NCI-H748 (cell line): ENCODE data around the gene NPC1L1.
A peak's percentile ranks its signal among the peaks of the same experiment; 100 is the strongest.
"Not testable (repeated sequence)": the region's sequence is repeated elsewhere in the genome, so short reads cannot be mapped to it uniquely, and the experiment has no call there.

Experiments used
- DNase-seq: peaks from one replicate; lab custom pipeline; 2025; ENCODE audit not compliant: unreplicated experiment; lab: John Stamatoyannopoulos, UW

NPC1L1 gene

GRCh38 chr7:44506592-44507288 is 34.4 kb downstream of the NPC1L1 start:
- not testable (repeated sequence) for DNase-seq

GRCh38 chr7:44505595-44505994 is 35.5 kb downstream of the NPC1L1 start:
- DNase-seq: no peak

- DNase-seq: no peak
Observed at GRCh38 chr7:44498230-44498954, 42.7 kb downstream of the NPC1L1 start.

DNA sequence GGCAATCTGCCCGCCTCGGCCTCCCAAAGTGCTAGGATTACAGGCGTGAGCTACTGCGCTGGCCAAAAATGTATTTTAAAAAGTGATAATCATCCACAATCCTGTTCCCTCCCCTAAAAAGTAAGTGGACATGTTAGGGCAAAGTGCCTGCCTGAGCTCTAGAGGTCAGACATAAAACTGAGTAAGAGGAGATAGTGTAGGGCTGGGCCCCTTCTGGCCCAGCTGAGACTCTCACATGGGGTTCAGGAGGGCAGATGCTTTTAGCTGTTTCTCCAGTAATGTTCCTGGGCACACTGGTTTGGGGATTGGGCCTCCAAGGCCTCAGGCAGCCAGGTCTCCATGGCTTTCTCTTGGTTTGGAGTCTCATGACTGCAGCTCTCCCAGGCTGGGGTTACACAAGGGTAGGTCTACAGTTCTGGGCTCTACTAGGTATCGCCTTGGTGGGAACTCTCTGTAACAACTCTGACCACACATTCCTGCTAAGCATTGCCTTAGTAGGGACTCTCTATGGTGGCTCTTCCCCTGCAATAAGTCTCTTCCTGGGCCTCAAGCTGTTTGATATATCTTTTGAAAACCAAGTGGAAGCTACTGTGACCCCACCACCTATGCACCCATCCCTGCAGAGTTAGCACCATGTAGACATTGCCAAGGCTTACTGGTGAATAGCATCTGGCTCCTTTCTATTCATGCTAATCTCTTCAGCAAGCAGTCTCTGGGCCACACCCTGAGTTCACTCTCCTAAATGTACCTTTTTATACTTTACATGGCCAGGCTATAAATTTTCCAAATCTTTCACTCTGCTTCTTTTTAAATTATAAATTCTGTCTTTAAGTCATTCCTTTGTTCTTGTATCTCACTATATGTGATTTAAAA is 43.7 kb downstream of the NPC1L1 start:
- DNase-seq: no peak

DNA sequence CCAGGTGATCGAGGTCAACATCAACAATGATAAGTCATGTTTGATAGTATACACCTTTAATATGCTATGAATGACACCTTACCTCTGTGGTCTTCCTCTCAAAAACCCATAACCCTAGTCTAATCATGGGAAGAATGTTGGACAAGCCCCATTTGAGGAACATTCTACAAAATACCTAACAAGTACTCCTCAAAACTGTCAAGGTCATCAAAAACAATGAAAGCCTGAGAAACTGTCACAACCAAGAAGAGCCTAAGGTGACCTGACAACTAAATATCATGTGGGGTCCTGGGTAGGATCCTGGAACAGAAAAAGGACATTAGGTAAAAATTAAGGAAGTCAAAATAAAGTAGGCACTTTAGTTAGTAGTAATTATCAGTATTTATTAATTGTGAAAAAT is 44.7 kb downstream of the NPC1L1 start:
- no peak for DNase-seq

DNA sequence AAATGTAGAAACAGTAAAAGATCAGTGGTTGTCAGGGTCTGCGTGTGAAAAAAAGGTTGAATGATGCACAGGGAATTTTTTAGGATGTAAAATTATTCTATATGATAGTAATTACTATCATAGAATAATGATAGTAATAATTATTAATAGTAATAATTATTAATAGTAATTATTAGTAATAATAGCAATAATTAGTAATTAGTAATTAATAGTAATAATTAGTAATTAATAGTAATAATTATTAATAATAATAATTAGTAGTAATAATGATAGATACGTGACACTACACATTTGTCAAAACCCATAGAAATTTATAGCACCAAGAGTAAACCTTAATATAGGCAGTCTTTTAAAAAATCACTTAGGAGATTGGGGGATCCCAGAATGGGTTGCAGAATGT is 46.2 kb downstream of the NPC1L1 start:
- DNase-seq: no peak

DNA sequence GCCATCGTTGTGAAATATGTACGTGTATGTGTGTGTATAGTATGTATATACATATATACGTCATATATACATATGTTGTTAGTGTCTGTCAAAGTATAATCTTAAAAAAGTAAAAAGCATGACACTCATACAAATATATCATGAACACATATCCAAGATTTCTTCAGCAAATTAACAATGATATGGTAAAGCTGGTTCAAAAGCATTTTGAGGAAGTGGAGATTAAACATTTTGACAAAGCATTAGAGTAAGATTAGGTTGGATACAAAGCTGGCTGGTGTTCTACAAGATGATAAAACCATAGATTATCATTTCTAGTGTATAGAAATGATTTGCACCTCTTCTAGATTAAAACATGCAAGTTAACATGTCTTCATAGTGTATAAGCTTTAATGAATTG is 49.9 kb downstream of the NPC1L1 start:
- DNase-seq: no peak

DNA sequence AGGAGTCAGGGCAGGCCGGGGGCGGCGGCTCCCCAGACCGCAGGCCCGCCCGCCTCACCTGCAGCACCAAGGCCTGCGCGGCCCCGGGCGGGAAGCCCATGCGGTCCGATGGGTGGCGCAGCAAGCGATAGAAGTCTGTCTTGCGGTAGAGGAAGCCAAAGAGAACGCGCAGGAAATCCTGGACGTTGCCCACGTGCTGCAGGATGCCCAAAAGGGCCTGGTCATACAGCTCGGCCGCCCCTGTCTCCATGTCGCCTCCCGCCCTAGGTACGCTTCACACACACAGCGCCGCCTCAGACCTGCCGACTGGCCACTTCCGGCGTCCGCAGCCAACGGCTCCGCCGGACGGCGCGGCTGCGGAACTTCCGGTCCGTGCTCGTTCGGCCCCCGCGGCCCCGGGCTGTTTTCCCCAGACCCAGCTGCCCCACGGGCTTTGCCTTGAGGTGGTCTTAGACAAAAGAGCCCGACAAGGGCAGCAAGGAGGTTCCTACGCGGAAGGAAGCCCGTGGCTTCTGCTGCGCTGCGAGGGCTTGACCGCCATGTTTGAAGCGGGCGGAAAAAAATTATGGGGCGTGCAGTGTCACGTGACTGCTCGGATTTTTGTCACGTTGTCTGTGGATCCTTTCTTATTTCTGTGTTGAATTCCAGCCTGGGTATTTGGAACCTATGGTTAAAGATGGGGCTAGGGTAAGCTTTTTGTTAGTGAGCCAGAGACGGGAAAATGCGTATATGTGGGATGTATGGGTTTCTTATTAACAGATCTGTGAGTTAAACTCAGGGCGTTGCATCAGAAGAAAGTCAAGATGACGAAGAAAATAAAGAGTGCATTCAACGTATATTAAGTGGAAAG is 50.6 kb downstream of the NPC1L1 start, which contains the start of gene NUDCD3:
Gene NUDCD3 (minus strand): TSS at position 308 of the 850 bp plus-strand sequence. CDS start 58 bp downstream, at position 250.
- peak; percentile 93 for DNase-seq

- DNase-seq: peak; percentile 48
Observed at GRCh38 chr7:44489955-44490350, 51.2 kb downstream of the NPC1L1 start.

DNA sequence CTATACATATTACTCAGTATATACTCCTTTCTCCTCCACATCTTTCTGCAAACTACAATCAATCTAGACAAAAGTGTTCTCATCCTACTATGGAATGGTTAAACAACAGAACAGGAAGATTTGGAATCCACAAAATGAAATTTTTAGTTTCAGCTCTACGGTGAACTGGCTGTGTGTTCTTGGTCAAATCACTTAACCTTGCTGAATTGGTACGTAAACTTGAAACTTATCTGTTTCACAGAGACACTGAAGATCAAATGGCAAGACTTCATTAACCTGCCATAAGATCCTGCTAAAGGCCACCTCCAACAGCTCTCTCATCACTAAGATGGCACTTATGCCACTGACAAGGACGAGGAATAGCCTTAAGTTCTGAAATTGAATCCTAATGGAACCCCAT is 52.2 kb downstream of the NPC1L1 start:
- DNase-seq: no peak

DNA sequence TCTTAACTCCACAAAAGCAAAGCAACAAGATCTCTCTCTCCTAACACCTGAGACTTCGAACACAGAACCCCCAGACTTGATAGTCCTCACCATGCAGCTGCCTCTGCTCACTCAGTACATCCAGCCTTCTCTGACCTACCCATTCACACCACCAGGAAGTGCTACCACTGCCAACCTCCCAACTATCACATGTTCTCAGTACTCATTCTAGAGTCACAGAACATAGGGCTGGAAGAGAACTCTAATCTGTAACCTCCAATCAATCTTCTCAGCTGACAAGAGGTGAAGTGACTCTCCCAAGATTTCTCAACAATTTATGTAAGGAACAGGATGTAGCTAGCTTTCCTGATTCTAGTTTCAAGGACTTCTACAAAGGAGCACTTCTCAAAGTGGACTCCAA is 54.4 kb downstream of the NPC1L1 start:
- no peak for DNase-seq

DNA sequence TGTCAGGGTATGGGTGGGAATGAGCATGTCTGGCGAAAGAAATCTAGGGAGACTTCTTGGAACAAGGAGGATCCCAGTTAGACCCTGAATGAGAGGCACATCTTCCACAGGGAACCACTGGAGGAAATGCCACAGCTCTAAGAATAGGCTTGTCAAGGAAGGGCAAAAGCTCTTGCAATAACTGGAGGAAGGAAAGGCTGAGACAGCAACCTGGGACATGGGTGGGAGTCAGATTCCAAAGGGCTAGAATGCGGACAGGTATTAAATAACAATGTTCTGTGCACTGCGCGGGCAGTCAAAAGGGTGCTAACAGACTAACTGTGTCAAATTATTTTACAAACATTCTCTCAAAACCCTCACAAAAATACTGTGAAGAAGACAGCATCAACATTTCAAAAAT is 55.1 kb downstream of the NPC1L1 start:
- no peak for DNase-seq

DNA sequence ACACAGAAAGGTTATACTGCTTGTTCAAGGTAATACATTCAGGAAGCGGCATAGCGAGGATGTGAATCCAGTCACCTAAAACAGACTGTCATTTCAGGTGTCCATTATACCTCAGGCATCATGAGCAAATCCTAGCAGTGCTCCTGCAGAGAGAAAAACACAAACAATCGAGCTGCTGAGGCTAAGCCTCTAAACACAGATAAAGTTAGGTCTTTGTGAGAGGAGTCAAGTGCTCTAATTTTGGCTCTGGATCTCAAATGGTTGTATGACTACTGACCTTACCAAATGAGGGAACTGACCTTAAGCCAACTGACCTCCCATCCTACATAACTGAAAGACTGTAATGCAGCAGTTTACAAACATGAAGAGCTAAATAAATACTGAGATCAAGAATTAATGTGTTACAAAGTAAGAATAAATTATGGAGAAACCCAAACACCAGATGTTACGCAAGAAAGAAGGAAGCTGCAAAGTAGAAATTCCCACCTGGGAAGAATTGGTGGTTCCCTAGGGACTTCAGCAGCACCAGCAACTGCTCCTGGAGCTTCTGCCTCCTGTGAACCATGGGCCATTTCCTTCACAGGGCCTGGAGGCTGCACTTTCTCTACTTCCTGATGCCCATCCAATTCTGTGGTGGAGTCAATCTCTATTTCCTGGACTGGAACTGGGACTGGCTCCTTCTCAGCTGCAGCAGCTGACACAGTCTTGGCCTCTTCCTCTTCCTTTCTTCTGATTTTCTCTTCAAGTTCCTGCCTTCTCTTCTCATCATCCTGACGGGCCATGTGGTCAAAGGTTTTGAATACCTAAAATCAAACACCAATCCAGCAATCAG is 56.4 kb downstream of the NPC1L1 start:
- no peak for DNase-seq

DNA sequence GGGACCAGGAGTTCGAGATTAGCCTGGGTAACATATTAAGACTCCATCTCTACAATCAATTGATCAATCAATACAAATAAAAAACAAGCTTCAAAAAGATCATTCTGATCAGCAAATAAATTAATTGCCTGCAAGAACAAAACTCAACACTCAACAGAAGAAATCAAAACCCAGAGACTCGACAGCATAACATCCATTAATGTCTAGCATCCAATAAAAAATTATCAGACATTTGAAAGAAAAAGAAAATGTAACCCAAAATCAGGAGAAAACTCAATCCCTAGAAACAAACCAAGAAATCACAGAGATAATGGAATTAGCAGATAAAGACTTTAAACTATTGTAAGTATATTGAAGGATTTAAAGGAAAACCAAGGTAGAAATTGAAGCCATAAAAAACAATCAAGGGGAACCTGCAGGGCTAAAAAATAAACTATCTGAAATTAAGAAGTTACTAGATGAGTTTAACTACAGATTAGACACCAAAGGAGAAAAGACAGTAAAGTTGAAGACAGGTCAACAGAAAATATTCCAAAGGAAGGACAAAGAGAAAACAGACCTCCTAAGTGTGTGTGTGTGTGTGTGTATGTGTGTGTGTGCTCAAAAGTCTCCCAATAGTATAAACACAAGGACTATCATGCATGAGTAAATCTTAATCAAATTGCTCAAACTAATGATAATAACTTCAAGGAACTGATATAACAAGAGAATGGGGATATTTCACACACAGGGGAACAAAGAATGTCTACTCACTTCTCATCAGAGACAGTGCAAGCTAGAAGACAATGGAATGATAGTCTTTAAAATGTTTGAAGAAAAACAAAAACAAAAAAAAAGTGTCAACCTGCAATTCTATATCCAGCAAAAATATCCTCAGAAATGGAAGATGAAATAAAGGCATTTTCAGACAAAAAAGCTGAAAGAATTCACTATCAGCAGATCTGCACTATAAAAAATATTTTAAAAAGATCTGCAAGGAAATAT is 58.3 kb downstream of the NPC1L1 start:
- no peak for DNase-seq

- no peak for DNase-seq
Observed at GRCh38 chr7:44477938-44478337, 63.2 kb downstream of the NPC1L1 start.

DNA sequence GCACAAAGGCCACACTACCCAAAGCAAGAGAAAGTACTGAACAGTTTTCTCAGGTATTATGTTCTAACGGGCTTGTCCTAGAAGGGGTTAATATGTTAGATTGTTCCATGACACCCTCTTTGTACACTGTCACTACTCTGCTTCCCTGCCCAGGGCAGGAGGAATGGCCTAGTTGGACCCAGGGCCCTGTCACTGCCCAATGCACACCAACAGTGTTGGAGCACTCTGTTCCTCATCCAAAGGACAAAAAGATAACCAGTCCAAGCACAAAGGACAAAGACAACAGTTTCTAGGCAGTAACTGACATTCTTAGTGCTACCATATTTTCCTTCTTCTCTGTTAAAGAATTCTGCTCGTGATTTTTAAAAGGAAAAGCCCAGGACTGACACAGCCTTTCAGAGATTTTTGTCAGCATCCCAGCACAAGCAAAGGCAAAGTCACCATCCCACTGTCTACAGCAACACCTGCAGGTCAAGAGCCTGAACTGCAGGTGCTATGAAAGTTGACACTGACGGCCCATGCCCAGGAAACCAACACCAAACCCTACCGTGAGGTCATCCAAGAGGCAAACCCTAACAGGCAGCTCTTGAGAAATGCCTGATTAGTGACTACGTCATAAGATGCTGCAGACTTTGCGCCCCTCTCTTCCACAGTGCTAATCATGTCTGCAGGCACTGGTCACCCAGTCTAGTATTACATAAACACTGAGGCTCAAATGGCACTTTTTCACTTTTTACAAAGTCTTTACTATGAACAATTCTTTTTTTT is 63.9 kb downstream of the NPC1L1 start:
- DNase-seq: peak; percentile 53

DNA sequence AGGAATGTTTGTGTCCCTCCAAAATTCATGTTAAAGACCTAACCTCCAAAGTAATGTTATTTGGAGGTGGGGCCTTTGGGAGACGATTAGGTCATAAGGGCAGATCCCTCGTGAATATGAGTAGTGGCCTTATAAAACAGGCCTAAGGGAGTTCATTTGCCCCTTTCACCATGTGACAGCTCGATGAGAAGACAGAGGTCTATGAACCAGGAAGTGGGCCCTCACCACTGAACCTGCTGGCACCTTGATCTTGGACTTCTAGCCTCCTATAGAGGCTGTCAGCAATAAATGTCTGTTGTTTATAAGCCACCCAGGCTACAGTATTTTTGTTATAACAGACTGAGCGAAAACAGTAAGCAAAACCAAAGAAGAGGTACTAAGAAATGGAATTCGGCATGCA is 64.8 kb downstream of the NPC1L1 start:
- no peak for DNase-seq

- DNase-seq: no peak
Observed at GRCh38 chr7:44473295-44473694, 67.8 kb downstream of the NPC1L1 start.
